Neural progenitor cell (in vitro differentiated cells): ENCODE measurements around the gene COP1.

Experiments used
- CTCF ChIP-seq: fragments of 200-600 bp; sonication (generic); IDR thresholded peaks from 2 replicates; pipeline ENCODE4 v1.5.1; 2017; ENCODE audit warnings: antibody characterized with exemption, mild to moderate bottlenecking
- EZH2 ChIP-seq: fragments of 200-600 bp; sonication (generic); IDR thresholded peaks from 2 replicates; pipeline ENCODE4 v1.6.1; 2017; ENCODE audit warnings: antibody characterized with exemption, mild to moderate bottlenecking, moderate library complexity
- EZH2phosphoT487 ChIP-seq: fragments of 200-600 bp; sonication (generic); IDR thresholded peaks from 2 replicates; pipeline ENCODE4 v1.6.1; 2017; ENCODE audit warnings: antibody characterized with exemption

GRCh38 chr1:175981128-175981527 lies 226.0 kb downstream of the COP1 start:
- TF ChIP-seq CTCF (no peak), EZH2phosphoT487 (no peak), EZH2 (no peak)
